ENCODE results near the gene DSTN. TPM values are rescaled to one million over a fixed set of nuclear protein-coding genes. Genes with fewer than 3 reads are reported as not detected.

DSTN gene
- total and polyA plus RNA-seq, 2 donors: 60.7 to 310 TPM

- Histone ChIP-seq H3K4me3 (ENCODE audit: low read length in 2 of 2) (no peak overlapping the region), H3K27ac (ENCODE audit: low read depth in 1 of 2, low read length in 1 of 2) (no peak overlapping the region), H3K4me1 (ENCODE audit: control insufficient read depth in 2 of 2, insufficient read depth in 2 of 2, low read length in 2 of 2) (no peaks in the 10 kb centered on the region), H3K27me3 (ENCODE audit: control insufficient read depth in 2 of 2, insufficient read depth in 1 of 2, low read length in 1 of 2) (no peaks in the 10 kb centered on the region), H3K9me3 (ENCODE audit: control insufficient read depth in 2 of 2, insufficient read depth in 1 of 2, low read length in 1 of 2) (no peaks in the 10 kb centered on the region), H3K36me3 (ENCODE audit: control insufficient read depth in 2 of 2, insufficient read depth in 2 of 2, low read length in 1 of 2) (no peaks in the 10 kb centered on the region)
- 99% methylated on average over 2 of the region's 2 CpGs for WGBS
- DNase-seq (ENCODE audit: low read depth in 6 of 9, low spot score in 9 of 9): no peak
Measured at GRCh38 chr20:17580895-17581294, 11.0 kb downstream of the DSTN start.

- no peaks in the 10 kb centered on the region for H3K9me3 ChIP-seq (ENCODE audit: control insufficient read depth in 2 of 2, insufficient read depth in 1 of 2, low read length in 1 of 2)
- no peak overlapping the region for H3K27ac ChIP-seq (ENCODE audit: low read depth in 1 of 2, low read length in 1 of 2)
- no peaks in the 10 kb centered on the region for H3K36me3 ChIP-seq (ENCODE audit: control insufficient read depth in 2 of 2, insufficient read depth in 2 of 2, low read length in 1 of 2)
- H3K4me1 ChIP-seq (ENCODE audit: control insufficient read depth in 2 of 2, insufficient read depth in 2 of 2, low read length in 2 of 2): no peaks in the 10 kb centered on the region
- DNase-seq (ENCODE audit: low read depth in 6 of 9, low spot score in 9 of 9): no peak
- over 99% methylated on average over 3 of the region's 3 CpGs for WGBS
- no peak overlapping the region for H3K4me3 ChIP-seq (ENCODE audit: low read length in 2 of 2)
- no peaks in the 10 kb centered on the region for H3K27me3 ChIP-seq (ENCODE audit: control insufficient read depth in 2 of 2, insufficient read depth in 1 of 2, low read length in 1 of 2)
Measured at GRCh38 chr20:17583126-17583525, 13.3 kb downstream of the DSTN start.

GRCh38 chr20:17584689-17585088 is 14.8 kb downstream of the DSTN start:
- no peaks in the 10 kb centered on the region for H3K9me3 ChIP-seq (ENCODE audit: control insufficient read depth in 2 of 2, insufficient read depth in 1 of 2, low read length in 1 of 2)
- H3K27ac ChIP-seq (ENCODE audit: low read depth in 1 of 2, low read length in 1 of 2): no peak overlapping the region
- H3K4me3 ChIP-seq (ENCODE audit: low read length in 2 of 2): no peak overlapping the region
- DNase-seq (ENCODE audit: low read depth in 6 of 9, low spot score in 9 of 9): no peak
- H3K4me1 ChIP-seq (ENCODE audit: control insufficient read depth in 2 of 2, insufficient read depth in 2 of 2, low read length in 2 of 2): no peaks in the 10 kb centered on the region
- H3K27me3 ChIP-seq (ENCODE audit: control insufficient read depth in 2 of 2, insufficient read depth in 1 of 2, low read length in 1 of 2): no peaks in the 10 kb centered on the region
- no peaks in the 10 kb centered on the region for H3K36me3 ChIP-seq (ENCODE audit: control insufficient read depth in 2 of 2, insufficient read depth in 2 of 2, low read length in 1 of 2)

- over 99% methylated on average over 2 of the region's 2 CpGs for WGBS
- no peaks in the 10 kb centered on the region for H3K36me3 ChIP-seq (ENCODE audit: control insufficient read depth in 2 of 2, insufficient read depth in 2 of 2, low read length in 1 of 2)
- H3K9me3 ChIP-seq (ENCODE audit: control insufficient read depth in 2 of 2, insufficient read depth in 1 of 2, low read length in 1 of 2): no peaks in the 10 kb centered on the region
- no peaks in the 10 kb centered on the region for H3K27me3 ChIP-seq (ENCODE audit: control insufficient read depth in 2 of 2, insufficient read depth in 1 of 2, low read length in 1 of 2)
- H3K4me1 ChIP-seq (ENCODE audit: control insufficient read depth in 2 of 2, insufficient read depth in 2 of 2, low read length in 2 of 2): no peaks in the 10 kb centered on the region
- DNase-seq (ENCODE audit: low read depth in 6 of 9, low spot score in 9 of 9): no peak
- H3K27ac ChIP-seq (ENCODE audit: low read depth in 1 of 2, low read length in 1 of 2): no peak overlapping the region
- H3K4me3 ChIP-seq (ENCODE audit: low read length in 2 of 2): no peak overlapping the region
Measured at GRCh38 chr20:17586250-17586649, 16.4 kb downstream of the DSTN start.

- no peaks in the 10 kb centered on the region for H3K4me1 ChIP-seq (ENCODE audit: control insufficient read depth in 2 of 2, insufficient read depth in 2 of 2, low read length in 2 of 2)
- no peaks in the 10 kb centered on the region for H3K27me3 ChIP-seq (ENCODE audit: control insufficient read depth in 2 of 2, insufficient read depth in 1 of 2, low read length in 1 of 2)
- H3K4me3 ChIP-seq (ENCODE audit: low read length in 2 of 2): no peak overlapping the region
- no peak for DNase-seq (ENCODE audit: low read depth in 6 of 9, low spot score in 9 of 9)
- WGBS: 100% methylated on average over 1 of the region's 1 CpG
- no peak overlapping the region for H3K27ac ChIP-seq (ENCODE audit: low read depth in 1 of 2, low read length in 1 of 2)
- no peaks in the 10 kb centered on the region for H3K36me3 ChIP-seq (ENCODE audit: control insufficient read depth in 2 of 2, insufficient read depth in 2 of 2, low read length in 1 of 2)
- H3K9me3 ChIP-seq (ENCODE audit: control insufficient read depth in 2 of 2, insufficient read depth in 1 of 2, low read length in 1 of 2): no peaks in the 10 kb centered on the region
Measured at GRCh38 chr20:17587148-17587547, 17.3 kb downstream of the DSTN start.

GRCh38 chr20:17587824-17588223 is 17.9 kb downstream of the DSTN start:
- WGBS: 93% methylated on average over 3 of the region's 3 CpGs
- H3K9me3 ChIP-seq (ENCODE audit: control insufficient read depth in 2 of 2, insufficient read depth in 1 of 2, low read length in 1 of 2): no peaks in the 10 kb centered on the region
- H3K4me1 ChIP-seq (ENCODE audit: control insufficient read depth in 2 of 2, insufficient read depth in 2 of 2, low read length in 2 of 2): no peaks in the 10 kb centered on the region
- H3K4me3 ChIP-seq (ENCODE audit: low read length in 2 of 2): no peak overlapping the region
- no peaks in the 10 kb centered on the region for H3K27me3 ChIP-seq (ENCODE audit: control insufficient read depth in 2 of 2, insufficient read depth in 1 of 2, low read length in 1 of 2)
- H3K27ac ChIP-seq (ENCODE audit: low read depth in 1 of 2, low read length in 1 of 2): no peak overlapping the region
- no peaks in the 10 kb centered on the region for H3K36me3 ChIP-seq (ENCODE audit: control insufficient read depth in 2 of 2, insufficient read depth in 2 of 2, low read length in 1 of 2)
- DNase-seq (ENCODE audit: low read depth in 6 of 9, low spot score in 9 of 9): no peak

GRCh38 chr20:17589161-17589834 is 19.4 kb downstream of the DSTN start:
- no peak for DNase-seq (ENCODE audit: low read depth in 6 of 9, low spot score in 9 of 9)
- no peak overlapping the region for H3K4me3 ChIP-seq (ENCODE audit: low read length in 2 of 2)
- 97% methylated on average over 8 of the region's 8 CpGs for WGBS
- no peaks in the 10 kb centered on the region for H3K4me1 ChIP-seq (ENCODE audit: control insufficient read depth in 2 of 2, insufficient read depth in 2 of 2, low read length in 2 of 2)
- H3K36me3 ChIP-seq (ENCODE audit: control insufficient read depth in 2 of 2, insufficient read depth in 2 of 2, low read length in 1 of 2): no peaks in the 10 kb centered on the region
- no peaks in the 10 kb centered on the region for H3K27me3 ChIP-seq (ENCODE audit: control insufficient read depth in 2 of 2, insufficient read depth in 1 of 2, low read length in 1 of 2)
- H3K9me3 ChIP-seq (ENCODE audit: control insufficient read depth in 2 of 2, insufficient read depth in 1 of 2, low read length in 1 of 2): no peaks in the 10 kb centered on the region
- H3K27ac ChIP-seq (ENCODE audit: low read depth in 1 of 2, low read length in 1 of 2): no peak overlapping the region

GRCh38 chr20:17590245-17590644 is 20.4 kb downstream of the DSTN start:
- no peaks in the 10 kb centered on the region for H3K4me1 ChIP-seq (ENCODE audit: control insufficient read depth in 2 of 2, insufficient read depth in 2 of 2, low read length in 2 of 2)

GRCh38 chr20:17593902-17594301 is 24.0 kb downstream of the DSTN start:
- H3K27ac ChIP-seq (ENCODE audit: low read depth in 1 of 2, low read length in 1 of 2): no peak overlapping the region
- H3K27me3 ChIP-seq (ENCODE audit: control insufficient read depth in 2 of 2, insufficient read depth in 1 of 2, low read length in 1 of 2): no peaks in the 10 kb centered on the region
- no peaks in the 10 kb centered on the region for H3K36me3 ChIP-seq (ENCODE audit: control insufficient read depth in 2 of 2, insufficient read depth in 2 of 2, low read length in 1 of 2)
- no peak for DNase-seq (ENCODE audit: low read depth in 6 of 9, low spot score in 9 of 9)
- 98% methylated on average over 4 of the region's 4 CpGs for WGBS
- no peaks in the 10 kb centered on the region for H3K4me1 ChIP-seq (ENCODE audit: control insufficient read depth in 2 of 2, insufficient read depth in 2 of 2, low read length in 2 of 2)
- H3K9me3 ChIP-seq (ENCODE audit: control insufficient read depth in 2 of 2, insufficient read depth in 1 of 2, low read length in 1 of 2): no peaks in the 10 kb centered on the region
- no peak overlapping the region for H3K4me3 ChIP-seq (ENCODE audit: low read length in 2 of 2)

More at GRCh38 chr20:17590245-17590644, 20.4 kb downstream of the DSTN start:
- 52% methylated on average over 1 of the region's 1 CpG for WGBS
- no peak overlapping the region for H3K27ac ChIP-seq (ENCODE audit: low read depth in 1 of 2, low read length in 1 of 2)
- no peaks in the 10 kb centered on the region for H3K27me3 ChIP-seq (ENCODE audit: control insufficient read depth in 2 of 2, insufficient read depth in 1 of 2, low read length in 1 of 2)
- no peak for DNase-seq (ENCODE audit: low read depth in 6 of 9, low spot score in 9 of 9)
- H3K36me3 ChIP-seq (ENCODE audit: control insufficient read depth in 2 of 2, insufficient read depth in 2 of 2, low read length in 1 of 2): no peaks in the 10 kb centered on the region
- no peaks in the 10 kb centered on the region for H3K9me3 ChIP-seq (ENCODE audit: control insufficient read depth in 2 of 2, insufficient read depth in 1 of 2, low read length in 1 of 2)
- H3K4me3 ChIP-seq (ENCODE audit: low read length in 2 of 2): no peak overlapping the region

All from thymus (tissue), 11 donors.